NCI-H460 (cell line): Measurements from ENCODE around the gene NOMO2. TPM values are rescaled to one million over a fixed set of nuclear protein-coding genes. Genes with fewer than 3 reads are reported as not detected.
"Not testable (repeated sequence)": the region's sequence is repeated elsewhere in the genome, so short reads cannot be mapped to it uniquely, and the experiment has no call there.

Source experiments
- DNase-seq: peaks from one replicate; pipeline ENCODE4 v3.0.0-alpha.2; 2016; ENCODE audit warnings: low read depth; ENCODE audit errors: extremely low read depth
- total RNA-seq: library from RNA; depleted of rRNA; stranded (reverse); fragments of >200 nt; shearing (Covaris generic); gene quantifications from 2 replicates; pipeline ENCODE4 v1.2.3, GENCODE V29; 2014

The NOMO2 gene
- total RNA-seq, 1 experiment from 2014 or later, result 184 TPM

- DNase-seq, result not testable (repeated sequence)
Measured at GRCh38 chr16:18522637-18523036, 39.3 kb downstream of the NOMO2 start.

- DNase-seq, result not testable (repeated sequence)
Measured at GRCh38 chr16:18521445-18522181, 40.3 kb downstream of the NOMO2 start.

GRCh38 chr16:18518536-18519283 is 43.2 kb downstream of the NOMO2 start:
- not testable (repeated sequence) for DNase-seq

- DNase-seq, result not testable (repeated sequence)
Measured at GRCh38 chr16:18498430-18498829, 63.5 kb downstream of the NOMO2 start.

GRCh38 chr16:18497032-18497431 is 64.9 kb downstream of the NOMO2 start:
- DNase-seq, result not testable (repeated sequence)

- DNase-seq, result not testable (repeated sequence)
Measured at GRCh38 chr16:18492118-18492897, 69.6 kb downstream of the NOMO2 start.

- not testable (repeated sequence) for DNase-seq
Measured at GRCh38 chr16:18436025-18436424, 125.9 kb downstream of the NOMO2 start.

- not testable (repeated sequence) for DNase-seq
Measured at GRCh38 chr16:18415827-18416226, 146.1 kb downstream of the NOMO2 start.

- not testable (repeated sequence) for DNase-seq
Measured at GRCh38 chr16:18409532-18410293, 152.2 kb downstream of the NOMO2 start.

GRCh38 chr16:18401851-18402657 is 159.8 kb downstream of the NOMO2 start:
- DNase-seq, result not testable (repeated sequence)

- not testable (repeated sequence) for DNase-seq
Measured at GRCh38 chr16:18401159-18401558, 160.7 kb downstream of the NOMO2 start.

GRCh38 chr16:18394363-18394762 is 167.5 kb downstream of the NOMO2 start:
- not testable (repeated sequence) for DNase-seq

- not testable (repeated sequence) for DNase-seq
Measured at GRCh38 chr16:18387767-18388166, 174.1 kb downstream of the NOMO2 start.

GRCh38 chr16:18386517-18386916 is 175.4 kb downstream of the NOMO2 start:
- not testable (repeated sequence) for DNase-seq

- DNase-seq, result not testable (repeated sequence)
Measured at GRCh38 chr16:18385285-18385684, 176.6 kb downstream of the NOMO2 start.

- not testable (repeated sequence) for DNase-seq
Measured at GRCh38 chr16:18384869-18385268, 177.0 kb downstream of the NOMO2 start.

GRCh38 chr16:18384098-18384636 is 177.7 kb downstream of the NOMO2 start:
- not testable (repeated sequence) for DNase-seq

GRCh38 chr16:18382696-18383095 is 179.2 kb downstream of the NOMO2 start:
- DNase-seq, result not testable (repeated sequence)
